NCI-H187 treated with DMSO at 0.1 percent for 48 hours (cell line): ENCODE measurements around the gene SHANK3.

ENCODE experiments used
- DNase-seq: peaks from one replicate; lab custom pipeline; 2025; lab: John Stamatoyannopoulos, UW

The SHANK3 gene

DNA sequence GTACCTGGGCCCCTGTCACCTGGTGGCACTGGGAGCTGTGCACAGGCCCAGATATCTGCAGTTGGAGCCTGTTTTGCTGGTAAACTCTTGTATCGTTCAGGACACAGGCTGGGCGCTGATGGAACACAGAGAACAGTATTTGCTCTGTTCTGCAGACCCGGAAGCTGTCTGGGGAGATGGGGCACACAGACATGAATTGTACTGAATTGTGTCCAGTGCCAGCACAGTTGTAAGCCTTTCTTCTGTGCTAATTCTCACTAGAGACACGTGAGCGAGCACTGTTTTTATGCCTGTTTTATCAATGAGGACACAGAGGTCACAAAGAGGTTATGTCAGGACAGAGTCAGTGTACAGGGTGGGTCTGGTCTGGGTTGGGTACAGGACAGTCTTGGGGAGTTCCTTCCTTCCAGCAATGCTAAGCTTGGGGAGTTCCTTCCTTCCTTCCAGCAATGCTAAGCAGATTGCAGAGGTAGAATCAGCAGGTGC, 41.0 kb downstream of the SHANK3 start:
- DNase-seq: no peak

DNA sequence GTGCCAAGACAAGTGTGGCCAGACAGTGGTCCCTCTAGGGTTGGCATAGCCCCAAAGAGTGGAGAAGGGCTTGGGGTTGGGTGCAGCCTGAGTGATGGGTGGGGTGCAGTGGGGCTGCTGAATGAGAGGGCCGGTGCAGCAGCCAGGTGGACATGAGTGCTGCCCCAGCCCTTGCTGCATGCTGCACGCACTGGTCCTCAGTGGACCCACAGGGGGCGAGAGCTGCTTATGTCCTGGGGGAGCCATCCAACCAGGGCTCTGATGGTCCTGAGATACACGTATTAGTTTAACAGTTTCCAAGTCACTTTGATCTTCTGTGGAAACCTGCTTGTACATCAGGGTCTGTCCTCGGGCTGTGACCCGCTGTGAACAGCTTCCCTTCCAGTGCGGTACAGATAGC, 41.5 kb downstream of the SHANK3 start:
- no peak for DNase-seq

DNA sequence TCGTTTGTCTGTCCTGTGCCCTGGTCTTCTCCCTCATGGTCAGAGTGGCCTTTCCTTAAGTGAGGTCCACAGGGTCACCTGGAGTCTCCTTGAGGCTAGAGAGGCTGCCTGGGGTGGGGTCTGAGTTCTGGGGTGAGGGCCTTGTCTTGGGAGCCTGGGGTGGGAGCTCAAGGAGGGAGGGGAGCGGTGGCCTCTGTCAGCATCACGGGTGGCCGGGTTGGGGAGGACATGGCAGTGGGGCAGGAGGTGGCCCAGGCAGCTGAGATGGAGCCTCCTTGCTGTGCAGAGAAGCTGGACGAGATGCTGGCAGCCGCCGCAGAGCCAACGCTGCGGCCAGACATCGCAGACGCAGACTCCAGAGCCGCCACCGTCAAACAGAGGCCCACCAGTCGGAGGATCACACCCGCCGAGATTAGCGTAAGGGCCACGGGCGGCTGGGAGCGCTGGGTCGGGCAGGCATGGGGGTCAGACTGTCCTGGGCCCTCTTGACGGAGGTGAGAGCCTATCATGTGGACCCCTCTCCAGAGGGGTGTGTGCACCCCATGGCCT, 42.1 kb downstream of the SHANK3 start:
- DNase-seq: no peak

DNA sequence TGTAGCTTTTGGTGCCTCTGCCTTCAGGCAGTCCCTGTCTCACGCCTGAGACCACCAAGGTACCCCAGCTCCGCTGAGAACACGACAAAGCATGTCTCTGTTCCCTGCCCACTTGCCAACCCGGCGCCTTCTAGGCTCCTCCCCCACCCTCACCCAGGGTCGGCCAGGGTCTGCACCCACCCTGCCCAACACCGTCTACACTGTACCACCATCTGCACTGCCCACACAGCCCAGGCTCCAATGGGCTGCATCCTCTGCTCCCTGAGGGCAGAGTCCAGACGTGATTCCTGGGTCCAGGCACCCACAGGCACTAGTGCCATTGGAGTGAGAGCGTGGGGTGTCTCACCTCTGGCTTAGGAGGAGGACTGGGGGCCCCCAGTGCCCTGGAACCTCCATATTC, 42.6 kb downstream of the SHANK3 start:
- DNase-seq: no peak

DNA sequence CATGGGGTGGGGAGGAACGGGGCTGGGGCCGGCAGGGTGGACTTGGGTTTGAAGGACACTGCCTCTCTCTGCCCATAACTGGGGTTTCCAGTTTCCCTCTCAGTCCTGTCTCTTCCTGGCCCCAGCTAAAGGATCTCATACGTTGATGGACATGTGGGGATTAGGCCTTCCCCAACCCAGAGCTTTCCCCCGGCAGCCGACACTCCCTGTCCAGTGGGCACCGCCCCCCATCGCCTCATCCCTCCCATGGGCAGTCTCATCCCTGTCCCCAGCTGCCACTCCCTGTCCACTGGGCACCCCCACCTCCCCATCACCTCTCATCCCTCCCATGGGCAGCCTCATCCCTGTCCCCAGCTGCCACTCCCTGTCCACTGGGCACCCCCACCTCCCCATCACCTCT, 43.2 kb downstream of the SHANK3 start:
- DNase-seq: no peak

DNA sequence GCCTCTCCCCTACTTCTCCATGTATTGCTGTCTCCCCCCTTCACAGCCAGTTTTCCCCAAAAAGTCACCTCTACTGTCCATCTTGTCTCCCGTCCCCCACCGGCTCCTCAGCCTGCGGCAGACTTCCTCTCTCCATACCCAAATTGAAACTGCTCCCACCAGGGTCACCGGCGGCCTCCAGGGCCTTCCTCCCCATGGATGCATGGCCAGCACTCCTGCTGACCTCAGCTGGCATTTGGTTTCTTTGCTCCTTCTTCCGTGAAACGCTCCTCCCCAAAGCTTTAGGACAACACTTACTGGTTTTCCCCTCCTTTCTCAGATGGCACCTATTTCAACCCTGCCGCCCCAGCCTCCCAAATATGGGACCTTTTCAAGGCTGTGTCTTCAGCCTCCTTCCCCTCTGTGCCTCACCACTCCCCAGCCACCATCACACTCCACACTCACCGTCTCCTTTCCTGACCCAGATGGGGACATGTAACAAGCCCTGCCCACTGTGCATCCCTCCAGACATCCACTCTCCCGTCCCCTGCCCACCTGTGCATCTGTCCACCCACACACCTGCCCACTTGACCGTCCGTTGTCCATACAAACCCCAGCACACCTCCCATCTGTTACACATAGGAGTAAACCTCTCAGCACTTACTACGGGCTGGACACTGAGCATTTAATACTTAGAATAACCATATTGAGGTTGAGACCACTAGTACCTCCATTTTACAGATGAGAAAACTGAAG, 43.8 kb downstream of the SHANK3 start:
- DNase-seq: no peak

DNA sequence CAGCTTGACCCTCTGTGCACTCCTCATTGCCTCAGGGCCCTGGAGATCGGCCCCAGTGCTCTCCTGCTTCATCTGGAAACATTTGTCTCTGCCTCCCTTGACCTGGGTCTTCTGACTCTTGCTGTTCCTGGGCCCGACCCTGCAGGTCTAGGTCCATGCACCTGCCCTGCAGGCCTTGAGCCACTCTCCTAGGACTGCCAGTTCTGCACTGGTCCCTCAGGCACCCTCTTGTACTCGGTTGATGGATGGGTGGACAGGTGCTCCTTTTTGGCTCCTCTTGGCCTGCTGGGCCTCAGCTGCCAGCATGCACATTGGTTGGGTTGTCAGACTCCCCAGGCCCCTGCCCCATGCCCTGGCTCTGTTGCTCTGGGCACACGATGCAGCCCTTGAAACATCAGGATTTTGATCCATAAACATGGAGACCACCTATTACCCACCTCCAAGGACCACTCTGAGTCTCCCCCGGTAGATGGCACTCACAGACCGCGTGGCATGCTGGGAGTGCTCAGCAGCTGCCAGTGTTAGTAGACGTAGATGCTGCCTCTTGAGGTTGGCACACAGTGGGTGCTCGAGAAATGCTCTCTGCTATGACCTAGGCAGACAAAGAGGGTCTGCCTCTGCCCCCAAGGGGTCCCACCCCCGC, 45.2 kb downstream of the SHANK3 start:
- no peak for DNase-seq

DNA sequence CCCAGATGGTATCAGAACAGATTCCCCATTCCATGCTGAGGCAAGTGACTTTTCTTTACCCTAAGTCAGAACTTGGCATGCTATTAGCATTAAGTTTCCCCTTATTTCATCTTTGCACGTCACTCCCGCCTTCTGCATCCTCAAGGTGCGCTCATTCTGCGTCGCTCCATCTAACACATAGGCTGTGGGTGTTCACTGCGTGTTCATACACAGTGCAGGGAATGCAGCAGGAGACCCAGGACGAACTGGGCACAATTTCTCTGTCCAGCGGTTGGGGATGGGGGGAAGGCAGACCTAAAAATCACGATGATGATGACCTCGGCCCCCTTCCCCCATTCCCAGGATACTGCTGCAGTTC, 45.7 kb downstream of the SHANK3 start:
- DNase-seq: no peak

DNA sequence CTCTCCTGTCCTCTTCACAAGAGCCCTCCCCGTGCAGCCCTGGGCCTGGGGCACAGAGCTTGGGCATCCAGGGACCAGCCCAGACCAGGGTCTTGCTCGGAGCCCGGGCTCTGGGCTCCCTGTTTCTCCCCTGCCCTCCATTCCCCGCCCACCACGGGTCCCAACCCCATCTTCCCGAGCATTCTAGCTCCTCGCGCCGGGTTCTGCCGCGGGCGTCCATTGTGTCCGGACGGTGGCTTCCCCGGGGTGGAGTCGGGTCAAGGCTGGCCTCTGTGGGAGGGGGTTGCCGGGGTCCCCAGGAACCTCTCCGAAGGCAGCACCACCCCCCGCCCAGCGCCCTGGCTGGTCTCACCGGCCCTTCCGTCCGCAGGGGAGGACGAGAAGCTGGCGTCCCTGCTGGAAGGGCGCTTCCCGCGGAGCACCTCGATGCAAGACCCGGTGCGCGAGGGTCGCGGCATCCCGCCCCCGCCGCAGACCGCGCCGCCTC, 47.2 kb downstream of the SHANK3 start:
- DNase-seq: no peak

DNA sequence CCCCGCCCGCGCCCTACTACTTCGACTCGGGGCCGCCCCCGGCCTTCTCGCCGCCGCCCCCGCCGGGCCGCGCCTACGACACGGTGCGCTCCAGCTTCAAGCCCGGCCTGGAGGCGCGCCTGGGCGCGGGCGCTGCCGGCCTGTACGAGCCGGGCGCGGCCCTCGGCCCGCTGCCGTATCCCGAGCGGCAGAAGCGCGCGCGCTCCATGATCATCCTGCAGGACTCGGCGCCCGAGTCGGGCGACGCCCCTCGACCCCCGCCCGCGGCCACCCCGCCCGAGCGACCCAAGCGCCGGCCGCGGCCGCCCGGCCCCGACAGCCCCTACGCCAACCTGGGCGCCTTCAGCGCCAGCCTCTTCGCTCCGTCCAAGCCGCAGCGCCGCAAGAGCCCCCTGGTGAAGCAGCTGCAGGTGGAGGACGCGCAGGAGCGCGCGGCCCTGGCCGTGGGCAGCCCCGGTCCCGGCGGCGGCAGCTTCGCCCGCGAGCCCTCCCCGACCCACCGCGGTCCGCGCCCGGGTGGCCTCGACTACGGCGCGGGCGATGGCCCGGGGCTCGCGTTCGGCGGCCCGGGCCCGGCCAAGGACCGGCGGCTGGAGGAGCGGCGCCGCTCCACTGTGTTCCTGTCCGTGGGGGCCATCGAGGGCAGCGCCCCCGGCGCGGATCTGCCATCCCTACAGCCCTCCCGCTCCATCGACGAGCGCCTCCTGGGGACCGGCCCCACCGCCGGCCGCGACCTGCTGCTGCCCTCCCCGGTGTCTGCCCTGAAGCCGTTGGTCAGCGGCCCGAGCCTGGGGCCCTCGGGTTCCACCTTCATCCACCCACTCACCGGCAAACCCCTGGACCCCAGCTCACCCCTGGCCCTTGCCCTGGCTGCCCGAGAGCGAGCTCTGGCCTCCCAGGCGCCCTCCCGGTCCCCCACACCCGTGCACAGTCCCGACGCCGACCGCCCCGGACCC, 48.0 kb downstream of the SHANK3 start:
- no peak for DNase-seq

DNA sequence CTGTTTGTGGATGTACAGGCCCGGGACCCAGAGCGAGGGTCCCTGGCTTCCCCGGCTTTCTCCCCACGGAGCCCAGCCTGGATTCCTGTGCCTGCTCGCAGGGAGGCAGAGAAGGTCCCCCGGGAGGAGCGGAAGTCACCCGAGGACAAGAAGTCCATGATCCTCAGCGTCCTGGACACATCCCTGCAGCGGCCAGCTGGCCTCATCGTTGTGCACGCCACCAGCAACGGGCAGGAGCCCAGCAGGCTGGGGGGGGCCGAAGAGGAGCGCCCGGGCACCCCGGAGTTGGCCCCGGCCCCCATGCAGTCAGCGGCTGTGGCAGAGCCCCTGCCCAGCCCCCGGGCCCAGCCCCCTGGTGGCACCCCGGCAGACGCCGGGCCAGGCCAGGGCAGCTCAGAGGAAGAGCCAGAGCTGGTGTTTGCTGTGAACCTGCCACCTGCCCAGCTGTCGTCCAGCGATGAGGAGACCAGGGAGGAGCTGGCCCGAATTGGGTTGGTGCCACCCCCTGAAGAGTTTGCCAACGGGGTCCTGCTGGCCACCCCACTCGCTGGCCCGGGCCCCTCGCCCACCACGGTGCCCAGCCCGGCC, 48.7 kb downstream of the SHANK3 start:
- no peak for DNase-seq

DNA sequence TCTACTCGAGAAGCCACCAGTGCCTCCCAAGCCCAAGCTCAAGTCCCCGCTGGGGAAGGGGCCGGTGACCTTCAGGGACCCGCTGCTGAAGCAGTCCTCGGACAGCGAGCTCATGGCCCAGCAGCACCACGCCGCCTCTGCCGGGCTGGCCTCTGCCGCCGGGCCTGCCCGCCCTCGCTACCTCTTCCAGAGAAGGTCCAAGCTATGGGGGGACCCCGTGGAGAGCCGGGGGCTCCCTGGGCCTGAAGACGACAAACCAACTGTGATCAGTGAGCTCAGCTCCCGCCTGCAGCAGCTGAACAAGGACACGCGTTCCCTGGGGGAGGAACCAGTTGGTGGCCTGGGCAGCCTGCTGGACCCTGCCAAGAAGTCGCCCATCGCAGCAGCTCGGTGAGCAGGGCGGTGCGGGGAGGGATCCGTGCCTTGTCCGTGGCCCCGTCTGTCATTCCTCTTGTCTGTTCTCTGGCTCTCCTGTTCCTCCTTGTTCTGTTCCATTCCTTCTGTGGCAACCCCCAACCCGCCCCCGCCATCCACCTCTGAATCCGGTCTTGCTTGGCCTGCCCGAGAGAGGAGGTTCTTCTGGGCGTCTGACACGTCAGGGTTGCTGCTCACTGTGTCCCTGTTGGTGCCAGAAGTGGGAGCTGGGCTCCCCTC, 49.6 kb downstream of the SHANK3 start:
- no peak for DNase-seq
